GM15510 (cell line): Measurements from ENCODE around the gene ZNF367.

Experiments
- POLR2A ChIP-seq: IDR thresholded peaks from 3 replicates; pipeline ENCODE4 v1.6.1; 2011; ENCODE audit warnings: borderline replicate concordance; ENCODE audit not compliant: insufficient read length; ENCODE audit errors: extremely low read depth

The ZNF367 gene

GRCh38 chr9:96448546-96449170 lies 30.5 kb upstream of the ZNF367 start:
- no peak for TF ChIP-seq POLR2A

GRCh38 chr9:96447406-96447805 lies 29.2 kb upstream of the ZNF367 start:
- no peak for TF ChIP-seq POLR2A

- no peak for TF ChIP-seq POLR2A
Observed at GRCh38 chr9:96442491-96442890, 24.3 kb upstream of the ZNF367 start.

- no peak for TF ChIP-seq POLR2A
Observed at GRCh38 chr9:96441798-96442445, 23.8 kb upstream of the ZNF367 start.

GRCh38 chr9:96440671-96441199 lies 22.6 kb upstream of the ZNF367 start:
- TF ChIP-seq POLR2A, result no peak

GRCh38 chr9:96437454-96437853 lies 19.3 kb upstream of the ZNF367 start:
- no peak for TF ChIP-seq POLR2A

GRCh38 chr9:96436456-96437126 lies 18.4 kb upstream of the ZNF367 start:
- no peak for TF ChIP-seq POLR2A

GRCh38 chr9:96436063-96436455 lies 17.9 kb upstream of the ZNF367 start:
- no peak for TF ChIP-seq POLR2A

- TF ChIP-seq POLR2A, result no peak
Observed at GRCh38 chr9:96435345-96435744, 17.2 kb upstream of the ZNF367 start.

GRCh38 chr9:96430377-96430776 lies 12.2 kb upstream of the ZNF367 start:
- no peak for TF ChIP-seq POLR2A

GRCh38 chr9:96429732-96430131 lies 11.6 kb upstream of the ZNF367 start:
- no peak for TF ChIP-seq POLR2A

- no peak for TF ChIP-seq POLR2A
Observed at GRCh38 chr9:96425500-96426169, 7.5 kb upstream of the ZNF367 start.

- no peak for TF ChIP-seq POLR2A
Observed at GRCh38 chr9:96423985-96424336, 5.8 kb upstream of the ZNF367 start.

GRCh38 chr9:96423322-96423984 lies 5.3 kb upstream of the ZNF367 start:
- no peak for TF ChIP-seq POLR2A
